ENCODE results near the gene SCNN1B.

Gene SCNN1B

GRCh38 chr16:23378256-23378655 is 76.2 kb downstream of the SCNN1B start (continued):
- no peak for TF ChIP-seq PRDM2 (tag by site-specific recombination; IDR thresholded peaks at IDR 0.05; ENCODE audit: borderline replicate concordance)
- TF ChIP-seq OSR2 (tag by site-specific recombination; IDR thresholded peaks at IDR 0.05): no peak
- TF ChIP-seq ZNF202 (tag by site-specific recombination; IDR thresholded peaks at IDR 0.05; ENCODE audit: borderline replicate concordance): no peak
- no peak for TF ChIP-seq MZF1 (tag by site-specific recombination; IDR thresholded peaks at IDR 0.05; ENCODE audit: borderline replicate concordance)
- TF ChIP-seq ZNF169 (tag by site-specific recombination; IDR thresholded peaks at IDR 0.05): no peak
- TF ChIP-seq ZNF701 (tag by site-specific recombination; IDR thresholded peaks at IDR 0.05): no peak
- TF ChIP-seq ZNF529 (tag by site-specific recombination; IDR thresholded peaks at IDR 0.05; ENCODE audit: insufficient replicate concordance): no peak

- ChIA-PET POLR2A (no interaction called here), CTCF (interaction anchor here (1.3 kb wide), 1 partner anchor 57 kb away, joined by 5 read pairs; no protein-coding TSS in a partner anchor)
- Histone ChIP-seq H3K27ac (ENCODE audit: extremely low read depth, low read depth, low read length) (no peak overlapping the region), H3K4me1 (ENCODE audit: control insufficient read depth, insufficient read depth, low read length) (no peaks in the 10 kb centered on the region), H3K9me3 (ENCODE audit: control insufficient read depth, insufficient read depth, low read depth, low read length) (no peaks in the 10 kb centered on the region), H3K4me3 (ENCODE audit: low read depth, low read length) (no peak overlapping the region), H3K36me3 (ENCODE audit: control insufficient read depth in 2 of 2, insufficient read depth in 1 of 2, low read length in 2 of 2) (no peaks in the 10 kb centered on the region)
- TF ChIP-seq HOXC10 (CRISPR knock-in tag; IDR thresholded peaks at IDR 0.05): no peak
- no peak for TF ChIP-seq SALL2 (tag by site-specific recombination; IDR thresholded peaks at IDR 0.05; ENCODE audit: borderline replicate concordance)
- no peak for TF ChIP-seq ZNF423 (tag by site-specific recombination; IDR thresholded peaks at IDR 0.05)
- no peak for TF ChIP-seq ZNF677 (tag by site-specific recombination; IDR thresholded peaks at IDR 0.05)
- TF ChIP-seq EGR2 (tag by site-specific recombination; IDR thresholded peaks at IDR 0.05; ENCODE audit: low read depth): peak; percentile 100
- no peak for TF ChIP-seq GLI4 (tag by site-specific recombination; IDR thresholded peaks at IDR 0.05)
- peak; percentile 27; the same call in 1 of the 2 replicates for TF ChIP-seq ZBTB17 (tag by site-specific recombination; IDR thresholded peaks at IDR 0.05)
- no peak for TF ChIP-seq TRIM28 (IDR thresholded peaks at IDR 0.05; ENCODE audit: borderline replicate concordance, low read length)
- no peak for TF ChIP-seq PATZ1 (tag by site-specific recombination; IDR thresholded peaks at IDR 0.05)
- no peak for TF ChIP-seq ZXDB (tag by site-specific recombination; IDR thresholded peaks at IDR 0.05)
- no peak for TF ChIP-seq SCRT1 (tag by site-specific recombination; IDR thresholded peaks at IDR 0.05; ENCODE audit: borderline replicate concordance)
- no peak for TF ChIP-seq BCL11A (tag by site-specific recombination; IDR thresholded peaks at IDR 0.05; ENCODE audit: low read depth)
- TF ChIP-seq YY2 (tag by site-specific recombination; IDR thresholded peaks at IDR 0.05): peak; percentile 94
- no peak for TF ChIP-seq ZNF707 (tag by site-specific recombination; IDR thresholded peaks at IDR 0.05)
- TF ChIP-seq ZNF561 (tag by site-specific recombination; IDR thresholded peaks at IDR 0.05; ENCODE audit: borderline replicate concordance): no peak
- peak; percentile 100 for TF ChIP-seq ZFHX2 (tag by site-specific recombination; conservative IDR thresholded peaks at IDR 0.05)
- no peak for TF ChIP-seq ZNF202 (tag by site-specific recombination; IDR thresholded peaks at IDR 0.05; ENCODE audit: borderline replicate concordance)
- peak; percentile 90 for TF ChIP-seq ZNF366 (tag by site-specific recombination; conservative IDR thresholded peaks at IDR 0.05)
- TF ChIP-seq ZNF560 (tag by site-specific recombination; IDR thresholded peaks at IDR 0.05; ENCODE audit: borderline replicate concordance): no peak
- TF ChIP-seq ZNF585B (tag by site-specific recombination; IDR thresholded peaks at IDR 0.05): no peak
Measured at GRCh38 chr16:23378921-23379320, 76.8 kb downstream of the SCNN1B start.

Data from HEK293 (cell line).